ENCODE results near the gene CRYBA1.

The CRYBA1 gene

GRCh38 chr17:29283496-29283895 is 36.8 kb downstream of the CRYBA1 start:
- peak; percentile 45 for DNase-seq (ENCODE audit: low spot score)

DNA sequence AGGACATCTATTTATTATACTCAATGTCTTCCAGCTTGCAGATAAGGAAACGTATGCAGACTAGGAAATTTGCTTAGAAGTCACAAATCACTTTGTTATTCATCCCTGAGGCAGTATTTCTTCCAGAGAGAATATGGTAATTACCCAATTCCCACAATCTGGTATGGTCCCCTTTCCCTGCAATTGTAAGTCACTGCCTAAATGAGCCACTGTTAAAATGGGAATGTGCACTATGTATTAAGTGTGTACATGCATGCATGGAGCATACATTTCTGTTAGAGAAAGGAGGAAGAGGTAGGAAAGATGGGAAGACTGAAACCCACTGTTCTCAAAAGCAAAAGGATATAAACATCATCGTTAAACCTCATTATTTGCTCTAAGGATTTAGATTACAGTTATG is 37.3 kb downstream of the CRYBA1 start:
- DNase-seq (ENCODE audit: low spot score): no peak

DNA sequence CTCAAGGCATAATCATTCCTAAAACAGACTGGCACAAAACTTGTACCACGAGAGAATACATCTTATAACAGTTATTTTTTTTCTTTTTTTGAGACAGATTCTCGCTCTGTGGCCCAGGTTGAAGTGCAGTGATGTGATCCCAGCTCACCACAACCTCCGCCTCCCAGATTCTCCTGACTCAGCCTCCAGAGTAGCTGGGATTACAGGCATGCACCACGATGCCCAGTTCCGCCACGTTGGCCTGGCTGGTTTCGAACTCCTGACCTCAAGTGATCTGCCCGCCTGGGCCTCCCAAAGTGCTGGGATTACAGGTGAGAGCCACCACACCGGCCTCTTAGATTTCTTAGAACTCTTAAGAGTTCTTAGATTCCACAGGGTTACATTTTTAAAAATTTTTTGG is 43.2 kb downstream of the CRYBA1 start:
- DNase-seq (ENCODE audit: low spot score): no peak

- DNase-seq (ENCODE audit: low spot score): peak; percentile 91
Observed at GRCh38 chr17:29291163-29291752, 44.6 kb downstream of the CRYBA1 start.

DNA sequence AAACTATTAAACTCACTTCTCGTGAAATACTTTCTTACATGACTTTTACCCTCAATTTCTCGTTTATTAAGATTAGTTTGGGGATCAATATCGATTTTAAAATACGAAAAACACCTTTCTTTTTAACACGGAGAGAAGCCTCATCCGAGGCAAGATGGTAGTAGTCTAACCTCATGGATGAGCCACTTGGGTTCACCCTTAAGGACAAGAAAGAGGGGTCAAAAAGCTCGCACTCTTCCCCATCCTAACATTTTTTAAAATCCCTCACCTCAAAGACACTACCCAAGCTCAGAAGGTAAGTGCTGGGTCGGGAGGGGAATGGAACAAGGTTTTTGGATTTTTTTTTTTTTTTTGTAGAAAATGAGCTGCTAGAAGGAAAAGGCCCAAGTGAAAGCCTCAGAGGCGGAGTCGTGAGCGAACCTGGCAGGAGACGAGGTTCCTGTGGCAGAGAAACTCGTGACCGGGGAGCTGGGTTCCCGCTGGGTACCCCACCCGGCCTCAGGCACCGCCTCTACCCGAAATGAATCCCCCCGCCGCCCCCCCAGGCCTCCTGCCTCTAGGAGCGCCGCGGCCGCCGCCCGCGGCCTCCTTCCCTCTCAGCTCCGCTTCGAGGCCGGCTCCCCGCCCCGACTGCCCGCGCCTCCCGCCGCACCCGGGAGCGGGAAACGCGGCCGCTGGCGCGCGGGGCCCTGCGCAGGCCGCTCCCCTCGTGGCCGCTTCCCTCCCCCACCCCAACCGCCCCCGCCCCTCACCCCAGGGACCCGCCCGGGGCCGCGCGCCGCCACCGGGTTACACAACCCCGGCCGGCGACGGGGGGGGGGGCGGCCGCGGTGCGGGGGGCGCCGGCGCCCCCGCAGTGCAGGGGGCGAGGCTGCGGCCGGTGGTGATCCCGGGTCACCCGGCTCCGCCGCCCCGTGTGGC is 45.7 kb downstream of the CRYBA1 start:
- peak; percentile 64 for DNase-seq (ENCODE audit: low spot score)

DNA sequence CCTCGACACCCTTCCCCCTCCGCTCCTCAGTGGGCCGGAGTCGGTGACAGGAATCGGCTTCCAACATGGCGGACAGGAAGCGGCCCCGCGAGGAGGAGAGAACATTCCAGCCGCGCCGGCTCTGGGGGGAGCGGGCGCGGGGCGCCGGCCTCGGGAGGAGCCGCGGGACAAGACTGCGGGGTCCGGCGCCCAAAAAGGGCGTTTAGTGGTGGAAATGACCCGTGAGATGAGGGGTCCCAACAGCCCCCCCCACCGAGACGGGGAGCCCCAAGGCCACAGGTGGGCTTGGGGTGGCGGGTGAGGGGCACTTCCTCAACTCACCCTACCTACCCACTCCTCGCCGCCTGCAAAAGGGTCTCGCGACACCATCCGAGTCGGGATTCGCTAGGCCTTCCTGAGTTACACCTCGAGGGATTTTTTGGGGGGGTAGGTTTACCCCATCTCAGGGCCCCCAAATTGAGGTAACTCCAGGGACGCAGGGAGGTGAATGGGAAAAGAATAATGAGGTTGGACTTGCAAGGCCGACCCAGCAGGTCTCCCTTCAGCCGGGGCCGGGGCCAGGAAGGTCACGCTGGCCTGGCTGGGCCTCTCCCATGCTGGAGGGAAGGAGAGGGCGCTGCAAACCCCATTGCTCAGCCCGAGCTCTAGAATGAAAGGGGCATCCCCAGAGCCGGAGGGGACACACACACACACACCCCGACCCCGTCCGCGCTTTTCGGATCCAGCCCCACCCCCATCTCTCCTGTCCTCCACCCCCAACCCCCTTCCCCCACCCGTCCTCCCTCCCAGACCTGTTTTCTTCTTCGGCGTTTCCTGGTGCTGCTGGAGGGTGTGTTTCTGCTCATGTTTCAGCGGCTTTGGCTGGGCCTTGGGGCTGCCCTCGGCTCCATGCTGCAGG is 46.6 kb downstream of the CRYBA1 start:
- peak; percentile 75 for DNase-seq (ENCODE audit: low spot score)

- DNase-seq (ENCODE audit: low spot score): peak; percentile 99
Observed at GRCh38 chr17:29293890-29294579, 47.4 kb downstream of the CRYBA1 start, which contains the start of gene NUFIP2. Gene NUFIP2 (minus strand): TSS chr17:29294148. CDS start chr17:29294059, 89 bp downstream.

DNA sequence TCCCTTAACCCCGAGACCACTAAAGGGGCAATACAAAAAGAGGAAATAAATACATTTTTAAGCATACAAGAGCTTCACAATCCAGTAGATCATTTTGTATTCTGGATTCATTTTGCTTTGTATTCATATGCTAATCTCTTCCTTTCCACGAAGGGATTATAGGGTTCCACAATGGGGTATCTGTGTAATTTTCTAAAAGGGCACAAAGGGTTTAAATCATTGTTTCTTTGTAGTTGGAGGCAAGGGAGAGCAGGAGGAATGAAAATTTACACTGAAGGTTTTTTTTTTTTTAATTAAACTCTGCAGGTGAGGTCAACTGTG is 47.9 kb downstream of the CRYBA1 start:
- no peak for DNase-seq (ENCODE audit: low spot score)

DNA sequence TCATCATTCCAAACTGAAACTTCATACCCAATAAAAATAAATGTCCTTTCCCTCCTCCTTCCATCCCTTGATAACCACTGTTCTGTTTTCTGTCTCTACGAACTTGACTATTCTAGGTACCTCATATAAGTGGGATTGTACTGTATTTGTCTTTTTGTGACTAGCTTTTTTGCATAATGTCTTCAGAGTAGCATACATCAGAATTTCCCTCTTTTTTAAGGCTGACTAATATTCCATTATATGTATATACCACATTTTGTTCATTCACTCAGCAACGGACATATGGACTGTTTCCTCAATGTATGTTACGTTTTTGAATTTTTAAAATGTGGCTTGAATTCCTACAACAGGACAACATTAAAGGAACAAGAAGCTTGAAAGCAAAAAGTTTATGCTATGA is 48.8 kb downstream of the CRYBA1 start:
- DNase-seq (ENCODE audit: low spot score): no peak

GRCh38 chr17:29299031-29299430 is 52.4 kb downstream of the CRYBA1 start:
- no peak for DNase-seq (ENCODE audit: low spot score)

DNA sequence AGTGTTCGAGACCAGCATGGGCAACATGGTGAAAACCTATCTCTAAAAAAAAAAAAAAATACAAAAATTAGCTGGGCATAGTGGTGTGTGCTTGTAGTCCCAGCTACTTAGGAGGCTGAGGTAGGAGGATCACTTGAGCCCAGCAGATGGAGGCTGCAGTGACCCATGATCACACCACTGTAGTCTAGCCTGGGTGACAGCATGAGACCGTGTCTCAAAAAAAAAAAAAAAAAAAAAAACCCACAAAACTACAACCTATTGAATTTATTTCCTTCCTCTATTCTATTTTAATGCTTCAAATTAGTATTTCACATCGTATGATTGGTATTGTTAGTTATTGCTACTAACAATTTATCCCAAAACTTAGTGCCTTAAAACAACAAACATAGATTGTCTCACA is 56.7 kb downstream of the CRYBA1 start:
- no peak for DNase-seq (ENCODE audit: low spot score)
